ENCODE data around the gene PRKAG1.

DNA sequence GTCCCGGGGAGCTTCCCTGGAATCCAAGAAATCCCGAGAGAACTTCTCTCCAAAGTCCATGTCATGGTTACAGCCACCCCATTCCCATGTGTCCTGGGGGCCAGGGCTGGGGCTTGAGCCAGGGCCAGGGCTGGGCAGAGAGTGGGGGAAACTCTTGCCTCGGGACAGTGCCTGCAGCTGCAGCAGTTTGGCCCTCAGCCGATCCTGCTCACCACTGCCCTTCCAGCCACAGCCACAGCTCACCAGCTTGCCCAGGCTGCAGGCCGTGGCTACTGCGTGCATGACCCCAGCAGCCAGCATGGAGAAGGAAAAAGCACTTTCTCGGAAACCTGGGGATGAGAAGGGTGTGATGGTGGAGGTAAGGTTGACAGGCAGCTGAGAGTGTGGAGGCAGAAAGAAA is 50.6 kb downstream of the PRKAG1 start:
- TF ChIP-seq POLR2A (IDR thresholded peaks at IDR 0.05; ENCODE audit: low read depth, low read length) (no peak), POLR2AphosphoS5 (IDR thresholded peaks at IDR 0.05; ENCODE audit: low read depth, low read length) (no peak)

Measured in GM12892 (cell line).